GM11168 (cell line): ENCODE results near the gene SPECC1L.

Source experiments
- in situ Hi-C: fragments of 300-500 bp; cut with MboI; formaldehyde crosslinking; loops from one replicate; pipeline ENCODE4 v1.12.0; 2022; ENCODE audit warnings: low sequenced_read_pairs; ENCODE audit not compliant: unreplicated experiment

SPECC1L gene

DNA sequence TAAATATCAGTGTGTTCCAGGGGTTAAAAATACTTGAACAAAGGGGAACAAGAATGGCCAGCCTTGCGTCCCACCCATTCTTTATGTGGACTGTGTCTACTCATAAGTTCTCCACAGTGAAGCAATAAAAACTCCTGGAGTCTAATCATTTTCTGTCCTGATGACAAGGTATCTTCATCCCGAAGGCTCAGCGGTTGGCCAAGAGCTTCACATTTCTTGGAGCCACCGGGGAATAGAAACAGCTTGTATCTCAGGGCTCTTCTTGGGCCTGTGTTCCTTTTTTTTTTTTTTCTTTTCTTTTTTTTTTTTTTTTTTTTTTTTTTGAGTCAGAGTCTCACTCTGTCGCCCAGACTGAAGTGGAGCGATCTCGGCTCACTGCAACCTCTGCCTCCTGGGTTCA lies 119.9 kb downstream of the SPECC1L start:
- in situ Hi-C loops, result no loop called here

DNA sequence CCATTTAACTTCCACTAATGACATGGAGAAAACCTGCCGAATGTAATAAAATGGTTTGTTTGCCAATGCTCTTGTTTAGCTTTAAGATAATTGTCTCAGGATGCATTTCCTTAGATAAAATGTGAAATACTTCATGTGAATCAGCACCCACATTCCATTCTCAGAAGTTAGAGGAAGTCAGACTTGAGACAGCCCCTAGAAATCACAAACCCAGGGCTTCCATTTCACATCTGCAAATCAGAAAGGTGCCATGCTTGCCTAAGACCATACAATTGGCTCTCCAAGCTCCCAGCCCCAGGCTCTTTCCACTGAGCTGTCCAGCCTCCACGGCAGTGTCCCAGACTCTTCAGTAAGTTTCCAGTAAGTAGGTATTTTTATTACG lies 121.2 kb downstream of the SPECC1L start:
- in situ Hi-C loops, result no loop called here

DNA sequence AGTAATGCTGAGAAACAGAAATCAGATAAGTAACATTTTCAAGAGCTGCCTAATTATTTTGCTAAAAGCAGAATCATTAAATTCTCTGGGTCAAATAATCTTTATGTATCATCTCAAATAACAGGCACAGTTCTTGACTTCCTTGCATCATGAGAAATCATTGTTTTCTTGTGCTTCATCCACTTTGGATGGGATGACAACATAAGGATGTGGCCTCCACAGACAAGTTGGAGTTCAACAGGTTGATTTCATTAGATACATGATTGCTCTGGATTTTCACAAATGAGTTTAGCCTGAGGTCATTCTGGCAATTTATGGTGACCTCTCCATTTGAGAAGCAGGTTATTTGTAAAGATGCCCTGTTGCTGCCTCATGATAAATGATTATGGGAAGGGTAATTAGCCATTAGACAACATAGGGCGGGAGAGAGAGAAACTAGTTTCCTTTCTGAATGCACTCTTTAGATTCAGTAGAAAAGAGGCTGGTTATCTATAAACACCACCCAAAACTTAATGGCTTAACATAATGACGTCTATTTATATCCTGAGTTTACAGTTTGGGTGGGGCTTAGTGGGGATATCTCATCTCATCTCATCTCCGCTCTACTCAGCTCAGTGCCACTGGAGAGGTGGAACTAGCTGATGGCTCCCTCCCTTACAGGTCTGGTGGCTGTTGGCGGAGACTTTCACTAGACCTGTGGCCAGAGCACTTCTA lies 121.7 kb downstream of the SPECC1L start:
- in situ Hi-C loops, result no loop called here

DNA sequence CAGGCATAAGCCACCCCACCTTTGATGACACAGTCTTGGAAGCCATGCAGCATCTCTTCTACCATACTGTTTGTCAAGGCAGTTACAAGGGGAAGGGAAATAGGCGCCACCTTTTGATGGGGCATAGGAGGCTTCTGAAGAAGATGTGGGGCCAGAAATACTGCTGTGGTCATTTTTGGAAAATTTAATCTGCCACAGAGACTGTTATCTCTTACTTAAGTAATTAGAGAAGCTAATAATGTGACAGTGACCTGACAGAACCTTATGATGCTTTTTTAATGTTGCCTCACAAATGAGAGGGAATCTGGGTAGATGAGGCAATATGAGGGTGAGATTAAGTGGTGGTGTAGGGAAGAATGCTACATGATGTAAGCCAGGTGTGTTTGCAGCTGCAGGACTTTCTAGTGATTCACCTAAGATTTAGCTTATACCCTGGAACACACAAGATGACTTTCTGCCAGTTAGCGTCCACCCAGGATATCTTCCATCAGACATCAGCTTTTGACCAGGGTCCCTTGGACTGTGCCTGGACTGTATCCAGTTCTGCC lies 122.5 kb downstream of the SPECC1L start:
- in situ Hi-C loops, result no loop called here

DNA sequence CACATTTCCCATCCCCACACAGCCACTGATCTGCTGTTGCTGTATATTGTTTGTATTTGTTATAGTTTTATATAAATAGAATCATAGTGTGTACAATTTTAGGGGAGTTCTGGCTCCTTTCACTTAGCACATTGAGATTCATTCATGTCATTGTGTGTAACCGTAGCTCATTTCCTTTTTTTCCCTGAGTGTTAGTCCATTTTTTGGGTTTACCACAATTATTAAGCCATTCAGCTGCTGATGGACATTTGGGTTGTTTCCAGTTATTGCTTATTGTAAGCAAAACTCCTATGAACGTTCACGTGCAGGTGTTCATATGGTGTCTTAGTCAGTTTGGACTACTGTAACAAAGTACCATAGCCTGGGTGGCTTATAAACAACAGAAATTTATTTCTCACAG lies 123.2 kb downstream of the SPECC1L start:
- in situ Hi-C loops, result no loop called here

DNA sequence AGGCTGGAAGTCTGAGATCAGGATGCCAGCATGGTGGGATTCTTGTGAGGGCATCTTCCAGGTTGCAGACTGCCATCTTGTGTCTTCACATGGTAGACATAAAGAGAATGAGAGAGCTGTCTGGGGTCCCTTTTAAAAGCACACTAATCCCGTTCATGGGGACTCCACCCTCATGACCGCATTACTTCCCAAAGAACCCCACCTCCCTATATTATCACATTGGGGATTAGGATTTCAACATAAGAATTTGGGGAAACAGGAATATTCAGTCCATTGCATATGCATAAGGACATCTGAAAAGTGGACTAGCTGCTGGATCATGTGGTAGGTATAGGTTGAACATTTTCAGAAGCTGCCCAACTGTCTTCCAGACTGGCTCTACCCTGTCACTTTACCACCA lies 123.6 kb downstream of the SPECC1L start:
- in situ Hi-C loops, result no loop called here

DNA sequence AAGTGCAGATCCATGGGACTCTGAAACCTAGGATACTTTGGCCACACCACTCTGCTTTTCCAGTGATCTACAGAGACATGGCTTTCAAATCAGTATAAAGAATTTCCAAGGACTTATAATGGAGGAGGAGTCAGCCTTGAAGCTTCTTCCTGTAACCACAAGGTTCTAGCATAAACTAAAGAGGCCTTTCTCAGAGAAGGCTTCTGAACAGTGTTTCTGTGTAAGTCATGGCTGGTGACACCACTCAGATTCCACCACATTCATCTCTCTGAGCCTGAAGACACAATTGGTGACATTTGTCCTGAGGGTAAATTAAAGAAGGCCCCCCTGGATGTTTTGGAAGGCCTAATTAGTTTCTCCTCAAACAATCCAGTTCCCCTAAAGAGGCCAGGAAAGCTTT lies 127.8 kb downstream of the SPECC1L start:
- in situ Hi-C loops, result no loop called here

DNA sequence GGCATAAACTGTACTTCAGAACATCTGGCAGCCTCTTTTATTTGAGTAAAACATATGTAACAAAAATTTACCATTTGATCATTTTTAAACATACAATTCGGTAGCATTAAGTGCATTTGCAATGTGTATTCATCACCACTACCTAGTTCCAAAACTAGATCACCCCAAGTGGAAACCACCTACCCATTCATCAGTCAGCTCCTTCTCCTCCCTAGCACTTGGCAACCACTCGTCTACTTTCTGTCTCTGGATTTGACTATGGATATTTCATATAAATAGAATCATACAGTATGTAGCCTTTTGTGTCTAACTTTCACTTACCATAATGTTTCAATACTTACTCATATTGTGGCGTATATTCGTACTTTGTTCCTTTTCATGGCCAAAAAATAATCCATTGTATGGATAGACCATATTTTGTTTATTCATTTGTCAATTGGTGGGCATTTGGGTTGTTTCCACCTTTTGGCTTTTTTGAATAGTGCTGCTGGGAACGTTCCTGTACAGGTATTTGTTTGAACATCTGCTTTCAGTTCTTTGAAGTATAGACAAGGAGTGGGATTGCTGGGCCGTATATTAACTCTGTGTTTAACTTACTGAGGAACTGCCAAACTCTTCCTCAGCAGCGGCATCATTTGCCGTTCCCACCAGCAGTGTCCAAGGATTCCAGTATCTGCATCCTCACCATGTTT lies 129.5 kb downstream of the SPECC1L start:
- in situ Hi-C loops, result no loop called here

DNA sequence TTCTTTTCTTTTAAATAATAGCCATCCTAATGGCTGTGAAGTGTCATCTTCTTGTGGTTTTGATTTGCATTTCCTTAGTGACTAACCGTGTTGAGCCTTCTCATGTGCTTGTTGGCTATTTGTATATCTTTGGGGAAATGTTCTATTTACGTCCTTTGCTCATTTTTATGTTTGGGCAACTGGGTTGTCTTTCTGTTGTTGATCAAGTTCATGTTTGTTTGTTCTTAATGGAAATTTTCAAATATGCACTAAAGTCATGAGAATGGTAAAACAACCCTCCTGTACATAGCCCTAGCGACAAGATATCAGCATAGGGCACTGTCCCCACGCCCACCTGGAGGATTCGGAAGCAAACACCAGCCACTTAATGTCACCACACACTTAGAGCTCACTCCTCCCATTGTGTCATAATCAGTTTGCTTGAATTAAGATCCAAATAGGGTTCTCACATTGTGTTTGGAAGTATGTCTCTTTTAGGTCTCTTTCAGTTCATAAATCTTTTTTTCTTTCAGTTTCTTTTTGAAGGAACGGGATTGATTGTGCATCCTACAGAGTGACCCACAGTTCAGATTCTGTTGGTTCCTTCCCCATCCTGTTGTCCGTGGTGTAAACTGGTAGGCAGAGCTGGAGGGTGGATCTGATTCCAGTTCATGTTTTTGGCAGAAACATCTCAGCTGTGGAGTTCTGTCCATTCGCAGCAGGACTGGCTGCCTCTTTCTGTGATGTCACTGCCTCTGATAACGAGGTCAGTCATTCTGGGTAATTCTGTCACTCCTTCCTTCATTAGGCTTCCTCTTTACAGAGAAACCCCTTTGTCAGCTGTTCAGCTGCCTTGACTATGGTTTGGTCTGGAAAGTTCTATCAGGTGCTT lies 130.3 kb downstream of the SPECC1L start:
- in situ Hi-C loops, result no loop called here

DNA sequence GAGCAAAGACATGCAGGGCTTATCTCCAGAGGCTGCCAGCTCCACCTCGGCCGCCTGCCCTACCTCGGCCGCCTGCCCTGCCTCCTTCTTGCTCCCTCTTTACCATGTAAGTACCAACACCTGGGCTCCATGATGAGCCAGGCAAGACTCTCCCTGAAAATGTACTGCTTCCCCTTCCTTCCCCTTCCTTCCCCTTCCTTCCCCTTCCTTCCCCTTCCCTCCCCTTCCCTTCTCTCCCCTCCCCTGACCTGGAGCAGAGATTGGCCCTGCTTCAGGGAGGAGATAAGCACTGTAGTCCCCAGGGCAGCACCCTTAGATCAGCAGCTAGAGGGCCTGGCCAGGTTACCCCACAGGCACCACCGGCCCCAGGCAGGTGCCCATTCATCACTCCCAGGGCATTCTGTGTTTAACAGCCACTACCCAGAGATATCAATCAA lies 131.3 kb downstream of the SPECC1L start:
- in situ Hi-C loops, result no loop called here

DNA sequence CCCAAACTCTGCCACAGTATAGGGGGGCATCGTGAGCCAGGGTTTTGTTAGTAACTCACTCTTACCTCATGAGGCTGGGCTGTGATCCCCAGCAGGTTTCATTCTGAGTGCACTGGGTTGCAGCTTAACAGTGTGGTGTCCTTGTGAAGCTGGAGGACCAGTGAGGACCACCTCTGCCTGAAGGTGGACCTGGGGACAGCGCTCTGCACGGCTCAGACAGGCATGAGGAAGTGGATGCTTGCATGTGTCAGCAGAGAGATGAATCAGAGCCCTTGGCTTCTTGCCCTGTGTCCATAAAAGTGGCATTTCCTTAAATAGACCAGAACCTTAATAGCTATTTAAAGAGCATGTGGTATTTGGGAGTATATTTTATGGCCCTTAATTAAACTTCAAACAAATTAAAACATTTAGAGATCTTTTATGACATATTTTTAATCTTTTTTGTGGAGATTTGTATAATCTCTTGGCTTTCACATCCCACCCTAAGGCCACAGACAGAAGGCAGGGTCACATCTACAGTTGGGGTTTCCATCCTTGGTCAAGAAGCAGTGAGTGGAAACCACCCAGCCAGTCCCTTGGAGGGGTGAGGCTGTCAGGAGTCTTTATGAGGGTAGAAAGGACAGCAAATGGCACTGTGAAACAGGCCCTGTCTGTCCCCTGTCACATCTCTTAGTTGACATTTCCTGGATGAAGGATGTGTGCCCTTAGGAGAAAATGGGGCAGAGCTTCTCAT lies 132.0 kb downstream of the SPECC1L start:
- in situ Hi-C loops, result no loop called here

DNA sequence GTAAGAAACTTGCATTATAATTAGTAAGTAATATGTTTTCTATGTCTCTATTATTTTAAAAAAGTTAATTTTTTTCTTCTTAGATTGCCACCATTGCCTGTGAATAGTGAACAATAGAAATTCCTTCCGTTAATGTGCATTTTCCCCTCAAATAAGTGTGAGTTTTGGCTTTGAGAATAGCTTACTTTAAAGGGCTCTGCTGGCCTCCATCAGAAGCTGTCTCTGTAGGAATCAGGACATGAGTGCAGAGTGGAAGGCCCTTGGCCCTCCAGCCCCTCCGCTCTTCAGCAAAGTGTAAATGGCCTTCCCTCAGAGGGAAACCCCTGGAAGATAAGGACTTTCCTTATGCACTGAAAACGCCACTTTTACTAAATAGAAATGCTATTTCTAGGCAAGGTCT lies 132.7 kb downstream of the SPECC1L start:
- in situ Hi-C loops, result no loop called here

DNA sequence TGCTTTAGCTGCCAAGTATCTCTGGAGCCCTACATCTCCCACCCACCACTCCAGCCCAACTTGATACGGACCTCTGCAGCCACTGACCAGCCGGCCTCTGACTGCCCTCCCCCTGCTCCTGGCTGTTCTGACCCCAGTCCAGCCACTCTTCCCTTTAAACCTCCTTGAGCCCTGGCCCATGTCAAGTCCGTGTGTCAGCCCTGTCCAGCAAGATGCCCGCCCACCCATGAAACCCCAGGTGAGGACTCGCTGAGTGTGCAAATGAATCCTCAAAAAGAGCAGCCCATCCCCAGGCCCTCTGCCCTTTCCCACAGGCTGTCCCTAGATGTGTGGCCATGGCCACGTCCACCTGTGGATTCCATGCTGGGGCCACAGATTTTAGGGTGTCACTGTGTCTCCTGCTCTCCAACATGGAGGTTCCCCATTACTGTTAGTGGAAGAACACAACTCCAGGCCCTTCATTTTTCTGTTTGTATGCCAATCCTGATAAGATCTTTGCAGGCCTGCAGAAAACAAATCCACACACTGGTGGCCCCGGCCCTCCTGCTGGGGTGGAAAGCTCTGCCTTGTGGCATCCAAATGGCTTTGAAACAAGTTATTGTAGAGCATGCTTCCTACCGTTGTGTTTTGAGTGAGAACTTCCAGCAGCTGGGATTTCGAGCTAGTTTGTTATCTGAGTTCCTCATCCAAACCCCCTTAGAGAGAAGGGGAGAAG lies 134.1 kb downstream of the SPECC1L start:
- in situ Hi-C loops, result no loop called here

DNA sequence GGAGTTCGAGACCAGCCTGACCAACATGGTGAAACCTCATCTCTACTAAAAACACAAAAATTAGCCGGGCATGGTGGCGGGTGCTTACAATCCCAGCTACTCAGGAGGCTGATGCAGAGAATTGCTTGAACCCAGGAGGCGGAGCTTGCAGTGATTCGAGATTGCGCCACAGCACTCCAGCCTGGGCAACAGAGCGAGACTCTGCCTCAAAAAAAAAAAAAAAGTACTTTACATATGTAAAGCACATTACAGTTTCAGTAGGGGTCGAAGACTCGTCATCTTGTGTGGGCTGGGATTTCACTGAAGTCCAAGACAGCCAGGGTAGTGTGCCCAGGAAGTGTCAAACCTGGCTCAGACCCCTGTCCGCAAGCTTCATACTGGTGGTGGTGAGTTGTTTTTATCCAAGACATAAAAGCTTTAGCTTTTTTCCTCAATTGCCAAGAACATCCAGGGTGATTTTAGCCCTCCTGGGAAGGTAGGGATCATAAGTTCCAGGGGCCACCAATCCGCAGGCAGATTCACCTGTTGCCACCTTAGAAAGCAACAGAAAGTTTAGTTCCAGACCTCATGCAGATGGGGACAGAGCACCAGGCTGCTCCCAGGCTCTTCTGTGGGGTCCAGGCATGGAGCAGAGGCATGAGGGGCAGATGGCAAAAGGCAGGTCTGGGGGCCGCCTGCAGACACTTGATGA lies 135.1 kb downstream of the SPECC1L start:
- in situ Hi-C loops, result no loop called here

DNA sequence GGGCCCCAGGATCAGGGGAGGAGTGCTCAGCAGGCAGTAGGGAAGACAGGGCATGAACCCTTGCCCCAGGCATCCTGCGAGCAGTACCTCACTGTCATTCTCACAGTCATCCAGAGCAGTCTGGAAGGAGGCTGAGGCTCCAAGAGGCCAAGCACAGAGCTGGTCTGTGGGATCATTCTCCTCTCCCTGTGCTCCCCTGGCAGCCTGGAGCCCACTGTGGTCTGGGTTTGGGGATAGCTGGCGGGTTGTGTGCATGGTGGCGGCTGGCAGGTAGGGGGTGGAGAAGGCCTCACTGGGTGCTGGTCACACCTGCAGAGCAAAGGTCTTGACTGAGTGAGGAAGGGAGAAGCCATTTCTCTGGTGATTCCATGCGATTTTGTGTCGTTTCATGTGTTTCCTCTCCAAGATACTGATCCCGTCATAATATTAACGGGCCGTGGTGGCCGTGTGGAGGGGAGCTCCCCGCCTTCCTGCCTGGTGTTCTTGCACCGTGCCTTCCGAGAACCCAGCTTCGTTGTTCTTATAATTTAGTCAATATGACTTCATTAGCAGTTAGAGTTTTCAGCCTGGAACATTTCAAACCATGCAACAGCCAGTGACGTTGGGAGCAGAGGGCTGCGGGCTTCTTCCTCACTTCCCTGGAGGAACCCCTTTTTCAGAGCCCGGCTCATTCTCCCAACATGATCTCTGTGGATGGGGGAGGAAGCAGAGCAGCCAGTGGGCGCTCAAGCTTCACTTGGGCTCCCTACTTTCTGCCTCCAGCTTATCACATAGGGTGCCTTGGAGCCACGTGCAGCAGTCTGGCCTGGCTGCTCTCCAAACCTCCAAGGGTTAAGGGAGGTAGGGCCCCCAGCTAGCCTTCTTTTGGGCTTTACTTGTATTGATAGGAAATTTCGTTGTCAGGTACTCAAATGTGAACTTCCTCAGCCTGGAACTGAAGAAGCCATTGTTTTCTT lies 136.0 kb downstream of the SPECC1L start:
- in situ Hi-C loops, result no loop called here

DNA sequence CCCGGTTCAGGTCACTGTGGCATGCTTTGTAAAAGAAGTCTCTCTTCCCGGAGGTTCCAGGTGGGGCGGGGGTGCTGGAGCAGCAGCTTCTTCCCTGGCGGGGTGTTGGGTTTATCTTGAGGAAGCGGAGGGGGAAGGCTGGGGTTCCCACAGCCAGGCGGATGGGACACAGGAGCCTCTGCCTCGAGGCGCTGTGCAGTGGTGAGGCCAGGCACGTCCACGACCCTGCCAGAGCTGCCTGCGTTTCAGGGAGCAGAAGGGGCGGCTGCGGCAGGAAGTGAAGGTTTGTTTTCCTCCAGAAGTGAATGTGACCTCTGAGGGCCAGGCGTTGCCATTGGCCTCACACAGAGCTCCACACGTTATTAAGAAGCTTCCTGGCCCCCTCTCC lies 136.6 kb downstream of the SPECC1L start:
- in situ Hi-C loops, result no loop called here

DNA sequence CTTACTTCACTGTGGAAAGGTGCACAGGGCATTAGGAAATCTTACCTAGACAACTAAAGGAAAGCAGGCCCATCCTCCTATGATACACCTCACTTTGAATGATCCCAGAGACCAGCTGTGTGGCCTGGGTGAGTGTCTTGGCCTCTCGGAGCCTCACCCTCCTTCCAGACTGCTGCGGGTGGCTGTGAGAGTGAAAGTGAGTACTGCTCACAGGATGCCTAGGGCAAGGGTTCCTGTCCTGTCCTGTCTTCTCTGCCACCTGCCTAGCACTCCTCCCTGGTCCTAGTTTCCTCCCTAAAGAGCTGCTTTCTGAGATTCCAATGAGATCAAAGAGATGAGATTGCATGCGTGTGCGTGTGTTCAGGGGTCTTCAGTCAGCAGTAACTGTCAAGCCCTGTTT lies 137.3 kb downstream of the SPECC1L start:
- in situ Hi-C loops, result no loop called here

DNA sequence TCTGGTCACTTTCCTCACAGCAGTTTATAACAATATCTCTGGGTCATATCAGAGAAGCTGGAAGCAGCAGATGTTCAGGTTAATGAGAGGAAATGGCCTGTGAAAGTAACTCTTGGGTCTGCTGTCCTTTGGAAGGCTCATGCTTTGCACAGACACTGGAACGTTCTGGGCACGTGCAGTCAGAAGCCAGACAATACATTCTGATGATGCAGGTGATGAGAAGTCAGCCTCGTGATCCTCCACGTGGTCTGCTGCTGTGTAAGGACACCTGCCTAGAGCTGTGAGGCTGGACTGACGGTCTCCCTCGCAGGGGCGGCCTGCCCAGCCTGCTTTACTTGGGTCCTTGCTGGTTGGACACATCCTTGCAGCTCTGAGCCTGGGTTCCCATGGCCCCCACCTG lies 138.0 kb downstream of the SPECC1L start:
- in situ Hi-C loops, result no loop called here
